GM21526 (cell line): ENCODE data around the gene ESYT2.
"Not testable (repeated sequence)": the region's sequence is repeated elsewhere in the genome, so short reads cannot be mapped to it uniquely, and the experiment has no call there.

Experiments
- ATAC-seq: cut with Tn5 transposase; IDR thresholded peaks from one replicate; pipeline ENCODE4 v1.9.1; 2021; ENCODE audit warnings: moderate library complexity; ENCODE audit not compliant: unreplicated experiment, low FRiP score

Gene ESYT2

GRCh38 chr7:158856883-158857668 is 27.8 kb upstream of the ESYT2 start:
- peak; percentile 36 for ATAC-seq

- ATAC-seq = no peak
These were observed 25.4 kb upstream of the ESYT2 start for GRCh38 chr7:158854681-158855081.

GRCh38 chr7:158850545-158851102 is 21.3 kb upstream of the ESYT2 start:
- no peak for ATAC-seq

DNA sequence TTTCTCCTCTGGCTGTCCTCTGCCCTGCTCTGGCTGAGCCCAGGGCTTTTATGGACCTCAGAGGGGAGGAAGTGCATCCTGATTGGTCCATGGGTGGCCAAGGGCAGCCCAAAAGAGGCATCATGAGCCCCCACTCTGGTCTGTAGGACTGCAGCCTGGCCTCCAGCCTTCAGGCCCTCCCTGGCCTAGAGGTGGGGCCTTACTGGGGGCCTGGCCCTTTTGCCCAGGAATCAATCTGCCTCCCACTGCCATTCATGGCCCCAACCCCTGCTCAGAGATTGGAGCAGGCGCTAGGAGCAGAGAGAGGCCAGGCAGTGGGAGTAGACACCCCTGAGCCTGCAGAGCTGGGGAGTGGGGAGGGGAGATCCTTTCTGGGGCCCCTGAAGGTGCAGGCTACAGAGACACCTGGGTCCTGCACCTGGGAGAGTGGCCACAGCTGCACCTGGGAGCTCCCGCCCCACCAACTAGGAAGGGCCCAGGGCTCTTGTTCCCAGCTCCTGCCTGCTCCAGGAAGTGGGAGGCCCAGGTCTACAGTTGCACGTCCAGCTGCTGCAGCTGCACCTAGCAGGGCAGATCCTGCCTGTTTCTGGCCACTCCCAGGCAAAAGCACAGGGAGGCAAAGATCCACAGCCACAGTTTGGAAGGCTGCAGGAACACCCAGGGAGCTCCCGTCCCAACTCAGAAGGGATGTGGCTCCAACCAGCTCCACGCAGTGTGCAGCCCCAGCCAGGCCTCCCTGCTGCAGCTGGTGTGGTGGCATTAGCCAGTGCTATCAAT is 20.6 kb upstream of the ESYT2 start:
- no peak for ATAC-seq

- ATAC-seq = no peak
These were observed 20.1 kb upstream of the ESYT2 start for GRCh38 chr7:158849442-158849767.

- ATAC-seq = no peak
These were observed 18.1 kb upstream of the ESYT2 start for GRCh38 chr7:158847451-158847866.

GRCh38 chr7:158846304-158846703 is 17.0 kb upstream of the ESYT2 start:
- no peak for ATAC-seq

- ATAC-seq = no peak
These were observed 14.5 kb upstream of the ESYT2 start for GRCh38 chr7:158843771-158844170.

DNA sequence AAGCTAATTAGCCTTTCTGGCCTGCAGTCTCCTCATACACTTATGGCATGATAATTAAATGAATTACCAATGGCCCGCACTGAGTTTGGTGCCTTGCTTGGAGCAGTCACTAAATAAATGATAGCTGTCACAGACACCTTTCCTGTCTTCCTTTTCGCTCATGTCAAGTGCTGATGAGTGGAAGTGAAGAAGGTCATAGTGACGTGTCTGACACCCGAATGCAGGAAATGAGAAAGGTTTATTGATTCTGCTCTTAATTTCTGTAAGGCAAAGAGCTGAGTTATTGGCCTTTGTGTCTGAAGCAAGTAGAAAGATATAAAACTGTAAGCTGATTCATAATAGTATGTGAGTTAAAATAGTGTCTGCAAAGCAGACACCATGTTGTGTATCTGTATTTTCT is 13.2 kb upstream of the ESYT2 start:
- ATAC-seq = no peak

DNA sequence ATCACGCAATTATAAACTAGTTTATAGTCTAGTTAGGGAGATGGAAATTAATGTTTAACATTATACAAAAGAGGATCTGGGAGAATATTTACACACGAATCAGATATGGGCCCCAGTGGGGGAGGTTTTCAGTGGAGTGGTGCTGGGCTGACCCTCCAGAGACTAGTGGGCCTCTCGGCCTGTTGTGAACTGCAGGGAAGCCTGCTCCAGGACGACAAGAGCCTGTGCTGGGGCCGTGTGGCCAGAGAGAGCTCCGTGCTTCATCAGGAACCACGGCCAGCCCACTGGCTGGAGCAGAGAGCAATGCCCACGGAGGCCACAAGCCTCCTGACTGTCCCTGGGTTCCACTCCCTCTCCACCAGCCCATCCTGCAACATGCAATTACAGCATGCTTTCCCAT is 11.3 kb upstream of the ESYT2 start:
- no peak for ATAC-seq

DNA sequence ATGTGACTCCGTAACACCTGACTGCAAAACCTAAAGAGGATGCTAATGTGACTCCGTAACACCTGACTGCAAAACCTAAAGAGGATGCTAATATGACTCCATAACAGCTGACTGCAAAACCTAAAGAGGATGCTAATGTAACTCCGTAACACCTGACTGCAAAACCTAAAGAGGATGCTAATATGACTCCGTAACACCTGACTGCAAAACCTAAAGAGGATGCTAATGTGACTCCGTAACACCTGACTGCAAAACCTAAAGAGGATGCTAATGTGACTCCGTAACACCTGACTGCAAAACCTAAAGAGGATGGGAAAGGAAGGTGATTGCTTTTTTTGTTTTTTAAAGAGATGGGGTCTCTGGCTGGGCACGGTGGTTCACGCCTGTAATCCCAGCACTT is 9.9 kb upstream of the ESYT2 start:
- not testable (repeated sequence) for ATAC-seq

- ATAC-seq = no peak
These were observed 8.7 kb upstream of the ESYT2 start for GRCh38 chr7:158837790-158838637.

DNA sequence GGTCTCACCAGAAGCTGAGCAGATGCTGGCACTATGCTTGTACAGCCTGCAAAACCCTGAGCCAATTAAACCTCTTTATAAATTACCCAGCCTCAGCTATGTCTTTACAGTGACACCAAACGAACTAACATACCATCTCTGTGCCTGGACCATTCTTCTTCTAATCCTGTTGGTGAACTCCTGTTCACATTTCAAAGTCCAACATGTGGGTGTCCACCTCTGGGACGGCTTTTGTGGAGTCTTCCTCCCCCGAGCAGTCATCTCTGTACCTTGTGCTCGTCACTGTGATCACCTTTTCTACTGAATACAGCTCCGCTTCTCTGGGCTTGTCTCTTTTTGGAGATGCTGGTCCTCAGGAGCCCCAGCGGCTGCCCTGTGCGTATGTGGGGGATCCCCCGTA is 7.4 kb upstream of the ESYT2 start:
- ATAC-seq = no peak

DNA sequence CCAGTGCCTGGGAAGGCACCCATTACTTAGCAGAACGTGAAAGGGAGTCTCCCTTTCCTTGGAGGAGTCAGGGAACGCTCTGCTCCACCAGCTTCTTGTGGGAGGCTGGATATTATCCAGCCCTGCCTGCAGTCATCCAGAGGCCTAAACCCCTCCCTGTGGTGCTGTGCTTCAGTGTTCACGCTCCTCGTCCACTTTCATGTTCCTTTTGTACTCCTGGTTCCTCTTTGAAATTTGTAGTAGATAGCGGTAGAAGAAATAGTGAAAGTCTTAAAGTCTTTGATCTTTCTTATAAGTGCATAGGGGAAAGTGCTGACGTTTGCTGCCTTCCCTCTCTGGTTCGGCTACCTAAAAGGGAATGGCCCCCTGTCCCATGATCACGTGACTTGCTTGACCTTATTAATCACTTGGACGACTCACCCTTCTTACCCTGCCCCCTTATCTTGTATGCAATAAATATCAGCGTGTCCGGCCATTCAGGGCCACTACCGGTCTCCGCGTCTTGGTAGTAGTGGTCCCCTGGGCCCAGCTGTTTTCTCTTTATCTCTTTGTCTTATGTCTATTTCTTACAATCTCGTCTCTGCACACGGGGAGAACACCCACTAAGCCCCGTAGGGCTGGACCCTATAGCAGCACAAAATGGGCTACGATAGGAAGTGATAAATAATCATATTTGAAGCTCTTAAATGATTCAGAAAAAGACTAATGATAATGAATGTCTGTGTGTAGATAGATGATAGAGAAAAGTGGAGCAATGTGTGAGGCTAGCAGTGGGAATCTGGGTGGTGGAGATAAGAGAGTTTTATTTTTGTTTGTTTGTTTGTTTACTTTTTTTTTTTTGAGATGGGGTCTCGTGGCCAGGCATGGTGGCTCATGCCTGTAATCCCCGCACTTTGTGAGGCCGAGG is 5.8 kb upstream of the ESYT2 start:
- ATAC-seq = no peak

- ATAC-seq = no peak
These were observed 3.7 kb upstream of the ESYT2 start for GRCh38 chr7:158832994-158833393.

- no peak for ATAC-seq
These were observed 2.4 kb upstream of the ESYT2 start for GRCh38 chr7:158831738-158832091.

DNA sequence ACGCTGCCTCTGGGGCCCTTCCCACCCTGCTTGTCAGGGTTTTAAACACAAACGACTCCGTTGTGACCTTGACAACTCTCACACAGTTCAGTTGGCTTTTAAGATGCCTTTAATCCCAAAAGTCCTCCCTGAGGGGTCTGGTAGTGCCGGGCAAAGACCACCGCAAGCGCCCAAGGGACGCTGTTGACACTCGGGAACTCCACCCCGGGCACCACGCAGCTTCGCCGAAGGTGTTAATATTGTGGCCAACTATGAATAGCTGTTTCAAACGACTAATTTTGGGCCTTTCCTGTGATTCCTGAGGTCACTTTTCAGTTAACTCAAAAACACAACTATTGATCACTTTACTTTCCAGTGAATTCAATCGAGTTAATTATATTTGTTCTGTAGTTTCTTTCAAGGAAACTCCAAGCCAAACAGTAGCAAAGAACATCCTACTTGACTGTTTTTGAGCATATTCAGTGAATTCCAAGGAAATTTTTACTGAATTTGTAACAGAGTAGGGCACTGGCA is 958 bp upstream of the ESYT2 start:
- no peak for ATAC-seq

DNA sequence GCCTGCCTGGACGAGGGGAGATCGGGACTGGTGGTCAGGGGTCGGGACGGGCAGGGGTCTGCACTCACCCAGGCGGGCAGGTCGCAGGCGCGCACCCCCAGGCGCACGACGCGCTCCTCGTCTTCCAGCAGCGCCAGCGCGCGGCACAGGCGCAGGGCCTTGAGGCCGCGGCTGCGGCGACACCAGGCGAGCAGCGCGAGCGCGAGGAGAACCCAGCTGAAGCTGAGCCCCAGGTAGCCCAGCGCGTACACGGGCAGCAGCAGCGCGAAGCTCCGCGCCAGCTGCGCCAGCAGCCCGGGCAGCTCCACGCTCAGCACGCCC is 328 bp downstream of the ESYT2 start:
- ATAC-seq = peak; percentile 52

- ATAC-seq = no peak
These were observed 932 bp downstream of the ESYT2 start for GRCh38 chr7:158828133-158829020.
